Measurements from ENCODE around the gene CEACAM21.

Gene CEACAM21

DNA sequence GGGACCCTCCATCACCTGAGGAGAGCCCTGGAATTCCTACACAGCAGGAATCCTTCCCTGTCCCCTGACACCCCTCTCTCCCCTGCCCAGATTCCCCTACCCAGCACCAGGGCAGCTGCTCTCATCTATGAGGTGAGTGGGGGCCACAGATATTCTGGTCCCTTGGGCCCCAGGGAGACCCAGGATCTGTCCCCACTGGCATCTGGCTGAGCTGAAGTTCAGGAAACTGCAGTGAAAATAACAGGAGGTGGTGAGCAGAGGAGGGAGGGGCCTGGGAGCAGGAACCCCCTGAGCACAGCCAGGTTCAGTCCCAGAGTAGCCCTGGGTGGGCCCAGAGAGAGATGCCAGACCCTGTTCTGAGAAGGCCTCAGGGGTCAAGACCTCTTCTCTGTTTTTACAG is 10.1 kb downstream of the CEACAM21 start:
- no peak for DNase-seq (ENCODE audit: low read depth in 3 of 3)

DNA sequence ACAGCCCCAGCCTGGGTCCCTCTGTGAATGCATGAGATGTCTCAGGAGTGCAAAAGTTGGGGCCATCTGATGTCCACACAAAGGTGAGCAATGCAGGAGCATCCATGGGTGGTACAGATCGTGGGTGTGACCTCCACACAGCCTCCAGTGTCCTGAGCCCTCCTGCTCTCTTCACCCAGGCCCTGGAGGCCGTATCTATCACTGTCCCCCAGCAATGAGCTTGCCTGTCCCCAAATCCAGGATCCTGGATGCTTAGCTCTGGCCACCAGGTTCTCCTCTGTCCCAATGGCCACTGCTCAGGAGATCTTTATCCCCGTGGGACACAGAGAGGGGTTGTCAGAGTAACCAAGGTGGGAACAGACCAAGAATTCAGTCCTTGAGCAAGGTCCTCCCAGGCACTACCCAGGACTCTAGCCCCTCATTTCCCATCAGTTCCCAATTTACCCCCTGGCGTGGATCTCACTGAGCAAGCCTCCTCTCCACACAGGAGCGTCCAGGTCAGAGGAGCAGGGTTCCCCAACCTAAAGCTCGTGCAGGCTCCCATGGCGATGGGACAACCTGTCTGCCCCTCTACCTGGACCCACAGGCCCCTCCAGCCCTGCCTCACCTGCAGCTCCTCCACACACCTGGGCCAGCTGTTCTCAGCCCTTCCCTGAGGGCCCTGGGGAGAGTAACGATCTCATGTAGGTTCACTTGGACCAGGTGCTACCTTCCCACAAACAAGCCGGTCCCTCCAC is 11.3 kb downstream of the CEACAM21 start:
- no peak for DNase-seq (ENCODE audit: low read depth in 3 of 3)

DNA sequence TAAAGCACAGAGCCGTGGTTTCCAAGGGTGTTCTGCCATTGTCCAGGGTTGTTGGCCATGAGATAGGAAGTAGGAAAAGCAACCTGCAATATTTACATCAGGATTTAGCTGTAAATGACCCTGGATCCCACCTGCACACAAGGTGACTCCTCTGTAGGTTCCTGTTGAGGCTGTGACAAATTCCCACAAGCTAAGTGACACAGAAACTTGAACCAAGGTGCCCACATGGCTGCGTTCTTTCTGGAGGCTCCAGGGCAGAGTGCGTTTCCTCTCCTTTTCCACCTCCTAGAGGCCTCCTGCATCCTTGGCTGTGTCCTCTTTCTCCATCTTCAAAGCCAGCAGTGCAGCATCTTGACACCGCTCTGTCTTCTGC is 11.9 kb downstream of the CEACAM21 start:
- no peak for DNase-seq (ENCODE audit: low read depth in 3 of 3)

DNA sequence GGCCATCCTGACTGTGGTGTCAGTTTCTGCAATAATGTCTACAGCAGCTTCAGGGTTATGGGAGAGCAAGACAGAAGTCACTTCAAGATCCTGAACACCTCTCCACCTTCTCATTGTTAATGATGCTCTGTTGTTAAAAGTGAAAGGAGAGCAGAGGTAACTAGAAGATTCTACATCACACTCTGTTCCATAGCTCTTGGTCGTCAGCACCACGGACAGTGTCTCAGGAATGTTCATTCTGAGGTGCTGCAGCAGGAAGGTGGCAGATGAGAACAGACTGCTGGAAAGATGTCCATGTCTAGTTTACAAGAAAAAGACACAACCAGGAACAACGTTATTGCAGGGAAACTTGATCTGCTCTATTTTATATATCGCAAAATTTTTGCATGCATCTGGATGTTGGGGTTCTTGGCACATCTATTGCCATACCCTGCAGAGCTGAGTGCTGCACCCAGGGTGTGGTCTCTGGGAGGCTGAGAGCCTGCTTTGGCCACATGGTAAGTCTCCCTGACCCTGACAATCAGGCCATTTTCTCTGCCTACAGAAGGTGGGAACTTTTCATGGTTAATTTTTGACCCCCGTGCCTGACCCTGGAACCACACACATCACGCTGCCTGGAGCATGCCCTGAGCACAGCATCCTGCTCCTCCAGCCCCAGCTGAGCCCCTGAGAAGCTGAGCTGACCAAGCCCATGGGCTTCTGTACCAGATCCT is 12.7 kb downstream of the CEACAM21 start:
- DNase-seq (ENCODE audit: low read depth in 3 of 3) = no peak

DNA sequence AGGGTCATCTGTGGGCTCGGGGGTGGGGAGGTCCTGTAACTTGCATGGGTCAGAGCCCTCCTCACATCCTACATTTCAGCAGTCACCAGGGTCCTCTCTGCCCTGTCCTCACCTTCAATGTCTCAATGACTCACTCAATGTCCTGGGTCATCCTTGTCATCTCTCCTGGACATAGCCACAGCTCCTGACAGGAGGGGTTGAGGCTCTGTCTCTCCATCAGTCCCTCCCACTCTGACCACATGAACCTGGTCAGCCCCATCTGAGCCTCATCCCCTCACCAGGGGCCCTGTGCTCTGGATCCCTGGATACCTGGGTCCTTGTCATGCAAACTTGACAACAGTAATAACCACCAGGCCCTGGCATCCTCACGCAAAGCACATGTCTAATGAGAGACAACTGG is 13.4 kb downstream of the CEACAM21 start:
- DNase-seq (ENCODE audit: low read depth in 3 of 3) = no peak

DNA sequence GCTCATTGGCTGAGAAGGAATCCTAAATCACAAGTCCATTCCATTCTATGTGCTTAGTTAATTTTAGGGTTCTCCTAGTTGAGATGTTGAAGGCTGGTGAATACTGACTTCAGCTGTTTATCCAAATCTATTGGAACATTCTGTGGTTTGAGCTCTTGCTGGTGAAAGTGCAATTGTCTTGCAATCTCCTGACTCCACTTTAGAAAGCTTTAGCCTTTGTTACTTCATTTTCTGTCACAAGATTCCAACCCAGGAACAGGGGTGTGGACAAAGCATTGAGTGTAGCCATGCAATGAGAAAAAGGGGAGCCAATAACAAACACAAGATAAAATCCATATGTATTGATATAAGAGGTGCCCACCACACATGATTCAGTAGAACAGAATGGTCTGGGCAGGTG is 15.0 kb downstream of the CEACAM21 start:
- no peak for DNase-seq (ENCODE audit: low read depth in 3 of 3)

DNA sequence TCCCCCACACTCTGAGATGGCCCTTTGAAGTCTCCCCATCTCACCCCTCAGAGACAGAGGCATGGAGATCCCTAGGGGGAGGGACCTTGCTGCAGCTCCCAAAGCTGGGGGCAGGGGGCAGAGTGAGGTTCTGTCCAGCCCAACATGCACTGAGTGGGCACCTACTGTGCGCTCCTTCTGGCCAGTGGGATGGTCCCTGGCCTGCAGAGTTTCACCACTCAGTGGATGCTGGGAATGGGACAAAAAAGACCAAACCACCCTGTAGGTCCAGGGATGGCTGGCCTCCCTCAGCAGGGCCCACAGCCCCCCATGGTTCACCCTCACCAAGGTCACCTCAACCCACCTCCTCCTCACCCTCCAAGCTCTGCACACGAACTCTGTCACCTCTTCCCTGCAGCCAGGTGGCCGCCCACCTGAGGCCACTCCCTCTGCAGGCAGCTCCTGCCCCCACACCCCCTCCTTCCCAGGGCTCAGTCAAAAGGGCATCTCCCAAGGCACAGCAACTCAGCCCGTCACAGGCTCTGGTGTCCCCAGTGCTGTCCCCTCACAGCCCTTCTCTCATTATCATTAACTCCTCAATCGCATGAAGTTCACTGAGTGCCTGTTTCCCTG is 16.1 kb downstream of the CEACAM21 start:
- no peak for DNase-seq (ENCODE audit: low read depth in 3 of 3)

DNA sequence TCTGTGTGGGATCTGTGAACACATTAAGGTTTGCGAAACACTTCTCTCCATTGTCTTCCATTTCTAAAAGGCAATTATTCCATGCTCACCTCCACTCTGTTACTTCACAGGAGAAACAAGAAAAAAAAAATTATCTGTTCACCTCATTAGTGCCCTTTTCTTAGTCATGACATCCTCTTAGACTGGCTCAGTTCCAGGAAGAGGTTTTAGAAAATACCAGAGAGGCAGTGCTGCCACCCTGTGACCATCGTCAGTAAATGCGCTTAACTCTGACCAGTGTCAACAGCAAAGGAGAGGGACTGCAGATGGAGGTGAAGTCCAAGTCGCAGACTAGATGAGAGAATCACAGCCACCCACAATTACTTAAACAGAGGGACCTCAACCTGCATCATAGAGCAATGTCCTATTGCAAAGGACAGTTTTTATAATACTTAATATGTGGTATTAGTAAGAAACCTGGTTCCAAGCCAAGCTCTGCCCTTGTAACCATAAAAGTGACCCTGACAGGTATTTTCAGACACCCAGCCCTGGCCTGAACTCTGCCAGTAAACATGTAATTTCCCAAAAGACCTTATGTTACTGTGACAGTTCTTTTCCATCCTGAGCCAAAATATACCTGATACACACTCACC is 19.4 kb downstream of the CEACAM21 start:
- DNase-seq (ENCODE audit: low read depth in 3 of 3) = peak; percentile 40 to 58 (median 54)

DNA sequence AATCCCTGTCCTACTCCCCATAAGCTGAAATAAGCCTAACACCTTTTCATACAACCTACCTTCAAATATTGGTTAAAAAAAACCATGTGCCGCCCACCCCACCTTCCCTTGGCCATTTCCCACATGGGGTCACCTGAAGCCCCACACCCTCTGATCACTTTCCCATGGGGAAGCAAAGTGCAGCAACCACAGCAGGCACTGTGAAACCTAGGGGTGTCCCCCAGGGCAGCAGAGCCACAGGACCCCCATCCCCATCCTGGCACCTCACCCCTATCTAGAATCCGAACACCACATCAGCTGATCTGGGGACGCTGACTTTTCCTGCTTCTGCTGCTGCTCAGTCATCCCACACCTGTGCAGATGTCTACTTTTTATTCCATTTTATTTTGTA is 19.9 kb downstream of the CEACAM21 start:
- DNase-seq (ENCODE audit: low read depth in 3 of 3) = no peak

DNA sequence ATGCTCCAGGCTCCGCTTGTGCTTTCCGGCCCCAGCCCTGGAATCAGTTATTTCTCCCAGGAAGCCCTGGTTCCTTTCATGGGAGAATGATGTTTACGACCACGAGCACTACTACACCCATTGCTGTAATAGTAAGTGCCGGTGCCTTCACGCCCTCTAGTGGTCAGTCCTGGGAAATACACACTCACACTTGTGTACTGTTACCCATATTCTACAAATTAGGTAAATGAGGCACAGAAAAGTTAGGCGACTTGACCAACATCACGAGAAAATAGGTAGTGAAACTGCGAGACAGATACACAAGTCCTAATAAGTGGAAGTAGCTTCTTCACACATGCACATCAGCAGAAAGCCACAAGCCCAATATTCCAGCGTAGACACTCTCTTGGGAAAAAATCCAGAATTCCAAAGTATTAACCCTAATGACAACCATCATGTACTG is 21.7 kb downstream of the CEACAM21 start:
- peak; percentile 52 to 68 (median 64) for DNase-seq (ENCODE audit: low read depth in 3 of 3)

DNA sequence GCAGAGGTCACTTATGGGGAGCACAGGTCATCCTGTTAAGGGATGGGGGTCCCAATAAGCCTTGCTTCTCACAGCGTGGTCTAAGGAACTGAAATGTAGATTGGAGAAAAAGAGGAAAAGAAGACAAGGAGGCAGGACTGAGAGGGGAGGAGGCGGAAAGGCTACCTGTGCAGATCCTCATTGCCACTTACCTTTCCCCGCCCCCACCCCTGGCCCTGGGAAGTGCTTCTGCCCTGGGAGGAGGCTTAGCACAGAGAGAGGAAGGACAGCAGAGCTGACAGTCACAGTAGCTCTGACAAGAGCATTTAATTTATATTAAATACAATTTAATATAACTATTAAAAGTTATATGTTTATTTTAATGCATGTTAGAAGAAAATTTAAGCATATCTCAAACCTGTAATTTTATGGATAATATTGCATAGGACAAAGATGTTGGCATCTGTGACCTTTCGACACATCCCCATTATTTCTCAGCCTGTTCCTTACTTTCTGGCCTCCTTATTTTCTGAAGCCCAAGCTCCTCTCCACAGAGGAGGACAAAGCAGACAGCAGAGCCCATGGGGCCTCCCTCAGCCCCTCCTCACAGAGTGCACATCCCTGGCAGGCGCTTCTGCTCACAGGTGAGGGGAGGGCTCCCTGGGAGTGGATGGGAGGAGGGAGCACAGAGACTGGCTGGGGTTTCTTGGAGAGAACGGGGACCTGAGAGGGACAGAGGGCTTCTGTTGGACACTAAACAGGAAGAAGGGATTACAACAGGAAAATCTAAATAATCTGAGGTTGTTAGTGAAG is 23.4 kb downstream of the CEACAM21 start:
- no peak for DNase-seq (ENCODE audit: low read depth in 3 of 3)

DNA sequence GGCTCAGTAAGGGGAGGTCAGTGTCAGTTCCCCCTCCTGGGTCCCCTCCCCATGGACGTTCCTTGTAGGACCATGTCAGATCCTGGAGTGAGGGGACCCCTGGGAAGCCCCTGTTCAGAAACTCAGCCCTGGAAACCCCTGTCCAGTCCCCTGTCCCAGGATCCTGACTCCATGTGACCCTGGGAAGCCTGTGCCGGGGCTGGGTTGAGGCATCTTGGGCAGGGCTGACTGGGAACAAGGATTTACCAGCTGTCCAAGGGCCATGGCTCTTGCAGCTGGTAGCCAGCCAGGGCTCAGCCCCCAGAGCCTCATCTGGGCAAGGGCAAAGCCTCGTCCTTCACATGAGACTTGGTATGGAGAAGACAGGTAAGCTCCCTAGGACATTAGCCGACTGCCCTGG is 25.8 kb downstream of the CEACAM21 start:
- no peak for DNase-seq (ENCODE audit: low read depth in 3 of 3)

DNA sequence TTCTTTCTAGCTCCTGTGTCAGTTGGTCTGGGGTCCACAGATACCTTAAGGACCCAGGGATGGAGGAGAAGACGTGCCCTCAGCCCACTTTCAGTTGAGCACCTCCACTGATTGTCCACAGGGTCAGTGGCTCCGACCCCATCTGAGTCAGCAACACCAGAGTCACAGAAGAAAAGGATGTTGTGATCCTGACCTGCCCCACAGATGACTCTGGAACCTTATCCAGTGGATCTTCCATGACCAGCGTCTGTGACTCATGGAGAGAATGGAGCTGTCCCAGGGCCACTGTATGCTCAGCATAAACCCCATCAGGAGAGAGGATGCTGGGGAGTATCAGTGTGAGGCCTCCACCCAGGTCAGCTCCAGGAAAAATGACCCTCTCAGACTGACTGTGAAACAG is 28.9 kb downstream of the CEACAM21 start:
- DNase-seq (ENCODE audit: low read depth in 3 of 3) = no peak

DNA sequence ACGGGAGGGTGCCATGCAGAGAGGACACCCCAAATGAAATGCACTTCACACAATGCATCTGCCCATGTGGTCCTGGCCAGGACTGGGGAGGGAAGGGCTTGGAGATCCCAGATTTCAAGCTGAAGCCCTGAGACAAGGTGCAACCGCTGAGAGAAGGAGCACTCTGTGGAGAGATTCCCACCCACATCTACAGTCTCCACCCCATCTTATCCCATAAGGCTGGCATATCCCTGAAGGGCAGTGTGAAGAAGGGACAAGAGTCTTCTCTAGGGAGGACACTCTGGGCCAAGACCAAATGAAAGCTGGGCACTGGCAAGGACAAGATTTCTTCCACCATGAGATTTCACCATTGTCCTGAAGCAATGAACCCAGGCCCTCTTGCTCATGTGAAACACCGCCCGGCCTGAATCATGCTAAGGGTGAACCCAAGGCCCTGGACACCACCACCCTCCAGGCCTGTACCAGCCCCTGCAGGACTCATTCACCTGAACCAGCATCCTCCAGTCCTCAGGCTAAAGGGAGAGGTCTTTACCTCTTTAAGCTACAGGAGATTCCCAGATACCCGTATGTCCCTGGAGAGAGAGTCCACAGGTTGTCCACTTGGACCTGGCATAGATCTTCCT is 30.4 kb downstream of the CEACAM21 start:
- no peak for DNase-seq (ENCODE audit: low read depth in 3 of 3)

DNA sequence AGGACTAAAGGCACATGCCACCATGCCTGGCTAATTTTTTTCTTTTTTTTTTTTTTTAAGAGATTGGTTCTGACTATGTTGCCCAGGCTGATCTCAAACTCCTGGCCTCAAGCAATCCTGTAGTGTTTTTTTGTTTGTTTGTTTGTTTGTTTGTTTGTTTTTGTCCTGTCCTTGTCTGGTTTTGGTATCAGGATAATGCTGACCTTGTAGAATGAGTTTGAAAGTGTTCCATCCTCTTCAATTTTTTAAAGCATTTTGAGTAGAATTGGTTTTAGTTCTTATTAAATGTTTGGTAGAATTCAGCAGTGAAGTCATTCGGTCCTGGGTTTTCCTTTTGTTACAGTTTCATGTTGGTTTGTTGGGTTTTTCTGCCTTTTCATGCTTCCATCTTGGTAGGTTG is 31.7 kb downstream of the CEACAM21 start:
- DNase-seq (ENCODE audit: low read depth in 3 of 3) = no peak

DNA sequence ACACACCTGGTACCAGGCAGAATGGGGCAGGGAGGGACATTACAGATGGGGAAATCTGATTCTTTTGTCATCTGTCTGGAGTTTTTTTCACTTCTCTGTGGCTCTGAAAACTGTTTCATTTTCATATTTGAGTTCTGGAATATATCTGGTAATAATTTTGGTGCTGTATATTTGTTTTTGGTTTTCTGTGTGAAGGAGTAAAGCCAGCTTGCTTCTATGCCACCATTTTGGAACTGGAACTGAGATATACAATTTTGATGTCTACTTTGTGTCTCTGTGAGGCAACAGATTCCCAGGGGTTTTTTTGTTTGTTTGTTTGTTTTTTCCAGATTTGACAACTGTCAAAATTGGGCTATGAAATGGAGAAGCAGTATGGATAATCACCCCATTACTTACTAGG is 34.8 kb downstream of the CEACAM21 start:
- DNase-seq (ENCODE audit: low read depth in 3 of 3) = no peak

DNA sequence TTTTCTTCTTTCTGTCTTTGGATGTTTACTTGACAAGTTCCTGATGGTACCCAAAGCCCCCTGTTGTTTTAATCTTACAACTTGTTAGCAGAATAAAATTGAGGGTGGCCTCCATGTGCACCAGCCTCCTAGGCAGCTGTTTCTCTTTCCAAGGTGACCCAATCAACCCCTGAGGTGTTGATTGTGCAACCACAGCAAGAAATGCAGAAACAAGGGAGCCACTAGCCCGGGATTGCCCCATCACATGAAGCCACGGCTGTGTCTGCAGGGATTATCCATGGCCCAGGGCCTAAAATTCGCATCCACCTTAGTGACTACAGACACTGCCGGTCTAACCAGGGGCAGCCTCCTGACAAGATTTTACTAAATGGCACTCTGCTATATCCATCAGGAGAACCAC is 36.5 kb downstream of the CEACAM21 start:
- DNase-seq (ENCODE audit: low read depth in 3 of 3) = no peak

DNA sequence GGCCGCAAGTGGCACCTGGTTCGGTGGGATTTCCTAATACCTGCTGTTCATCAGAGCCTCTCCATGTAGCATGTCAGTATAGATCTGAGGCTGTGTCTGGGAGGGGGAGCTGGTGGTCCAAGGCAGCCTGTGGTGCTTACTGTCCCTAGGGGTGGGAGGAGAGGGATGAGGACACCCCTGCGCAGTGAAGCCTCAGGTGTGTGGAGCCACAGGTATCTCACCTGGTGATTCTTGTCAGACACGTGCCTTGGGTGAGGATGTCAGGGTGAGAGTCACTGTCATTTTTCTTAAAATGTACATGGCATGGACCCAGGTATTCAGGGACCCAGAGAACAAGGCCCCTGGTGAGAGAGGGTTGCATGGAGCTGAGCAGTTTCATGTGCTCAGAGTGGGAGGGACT is 39.2 kb downstream of the CEACAM21 start:
- no peak for DNase-seq (ENCODE audit: low read depth in 3 of 3)

DNA sequence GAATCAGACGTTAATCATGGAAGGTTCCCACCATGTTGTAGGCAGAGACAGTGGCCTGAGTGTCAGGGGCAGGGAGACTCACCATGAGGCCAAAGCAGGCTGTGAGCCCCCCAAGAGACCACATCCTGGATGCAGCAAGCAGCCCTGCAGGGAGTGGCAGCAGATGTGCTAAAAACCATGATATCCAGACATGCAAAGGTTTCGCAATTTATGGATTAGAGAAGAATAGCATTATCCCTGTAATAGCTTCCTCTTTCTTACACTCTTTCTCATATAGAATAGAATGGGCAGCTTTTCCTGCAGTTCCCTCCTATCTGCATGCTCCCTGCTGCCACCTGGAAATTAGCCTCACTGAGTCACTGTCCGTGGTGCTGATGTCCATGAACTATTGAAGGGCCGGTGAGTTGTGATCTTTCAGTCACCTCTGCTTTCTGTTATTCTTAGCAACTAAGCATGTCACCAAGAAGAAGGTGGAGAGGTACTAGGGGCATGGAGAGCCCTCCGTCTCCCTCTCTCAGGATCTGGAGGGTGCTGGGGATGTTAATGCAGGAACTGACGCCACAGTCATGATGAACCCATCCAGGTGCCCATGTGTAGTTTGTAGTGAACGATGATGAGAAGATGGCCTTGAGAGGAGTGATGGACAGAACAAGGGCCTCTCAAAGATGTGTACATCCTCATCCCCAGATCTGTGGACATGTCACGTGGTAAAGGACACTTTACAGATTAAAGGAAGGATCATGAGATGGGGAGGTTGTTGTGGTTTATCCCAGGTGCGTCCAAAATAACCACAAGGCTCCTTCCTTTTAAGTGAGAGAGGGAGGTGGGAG is 41.0 kb downstream of the CEACAM21 start:
- no peak for DNase-seq (ENCODE audit: low read depth in 3 of 3)

DNA sequence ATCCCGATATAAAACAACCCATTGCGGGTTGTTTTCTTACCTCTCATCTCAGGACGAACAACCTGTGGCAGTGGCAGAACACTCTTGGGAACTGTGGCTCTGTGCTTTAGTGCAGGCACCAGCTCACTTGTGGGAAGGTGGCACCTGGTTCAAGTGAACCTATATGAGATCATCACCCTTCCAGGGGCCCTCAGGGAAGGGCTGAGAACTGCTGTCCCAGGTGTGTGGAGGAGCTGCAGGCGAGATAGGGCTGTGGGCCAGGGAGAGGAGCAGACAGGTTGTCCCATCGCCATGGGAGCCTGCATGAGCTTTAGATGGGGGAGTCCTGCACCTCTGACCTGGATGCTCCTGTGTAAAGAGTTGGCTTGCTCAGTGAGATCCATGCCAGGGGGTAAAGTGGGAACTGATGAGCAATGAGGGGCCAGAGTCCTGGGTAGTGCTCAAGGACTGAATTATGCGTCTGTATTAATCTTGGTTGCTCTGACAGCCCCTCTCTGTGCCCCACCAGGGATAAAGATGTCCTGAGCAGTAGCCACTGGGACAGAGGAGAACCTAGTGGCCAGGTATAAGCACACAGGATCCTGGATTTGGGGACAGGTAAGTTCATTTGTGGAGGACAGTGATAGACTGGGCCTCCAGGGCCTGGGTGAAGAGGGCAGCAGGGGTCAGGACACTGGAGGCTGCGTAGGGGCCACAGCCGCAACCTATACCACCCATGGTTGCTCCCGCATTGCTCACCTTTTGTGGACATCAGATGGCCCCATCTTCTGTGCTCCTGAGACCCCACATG is 42.2 kb downstream of the CEACAM21 start:
- no peak for DNase-seq (ENCODE audit: low read depth in 3 of 3)
